ENCODE results near the gene OR6Y1.

Gene OR6Y1

GRCh38 chr1:158496374-158496773 is 57.8 kb downstream of the OR6Y1 start:
- DNase-seq = no peak

- DNase-seq = no peak
Observed at GRCh38 chr1:158494796-158495195, 59.4 kb downstream of the OR6Y1 start.

Measured in NCI-H1092 (cell line).